Measurements from ENCODE around the gene SMIM43.

DNA sequence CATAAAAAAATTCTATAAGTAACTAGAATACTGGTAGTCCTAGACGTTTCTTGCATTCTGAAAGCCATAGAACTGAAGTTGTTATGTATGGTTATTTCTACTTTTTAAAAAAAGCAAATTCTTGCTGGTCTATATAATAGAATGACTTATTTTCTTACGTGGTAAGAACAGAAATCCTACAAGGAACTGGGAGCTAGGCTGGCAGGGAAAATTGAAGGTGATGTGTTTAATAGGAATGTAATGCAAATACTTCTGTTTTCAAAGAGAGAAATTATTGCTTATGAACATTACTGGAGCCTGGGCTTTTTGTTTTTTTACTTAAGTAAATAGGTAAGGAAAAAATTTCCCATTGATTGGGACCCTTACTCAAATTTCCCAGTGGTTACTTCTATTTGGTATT, 49.8 kb upstream of the SMIM43 start:
- TF ChIP-seq POLR2AphosphoS5 (IDR thresholded peaks at IDR 0.05; ENCODE audit: borderline replicate concordance, low read depth, low read length): no peak
- no peak for TF ChIP-seq EZH2 (IDR thresholded peaks at IDR 0.05)
- TF ChIP-seq FOXP2 (optimal IDR thresholded peaks at IDR 0.05; ENCODE audit: control extremely low read depth, extremely low read length, insufficient read depth): no peak

Measured in SK-N-MC (cell line).